Loucy (cell line): ENCODE measurements around the gene MCU.

Experiments used
- EZH2phosphoT487 ChIP-seq: fragments of 200-600 bp; IDR thresholded peaks from 2 replicates; pipeline ENCODE4 v1.6.1; 2018; ENCODE audit warnings: antibody characterized with exemption, mild to moderate bottlenecking, moderate library complexity, borderline replicate concordance
- TF ChIP-seq, protein P1 (sequence below): fragments of 200-600 bp; sonication (generic); conservative IDR thresholded peaks from 2 replicates; pipeline ENCODE4 v1.5.1; 2014; ENCODE audit warnings: mild to moderate bottlenecking, antibody characterized with exemption, low read length

DNA sequence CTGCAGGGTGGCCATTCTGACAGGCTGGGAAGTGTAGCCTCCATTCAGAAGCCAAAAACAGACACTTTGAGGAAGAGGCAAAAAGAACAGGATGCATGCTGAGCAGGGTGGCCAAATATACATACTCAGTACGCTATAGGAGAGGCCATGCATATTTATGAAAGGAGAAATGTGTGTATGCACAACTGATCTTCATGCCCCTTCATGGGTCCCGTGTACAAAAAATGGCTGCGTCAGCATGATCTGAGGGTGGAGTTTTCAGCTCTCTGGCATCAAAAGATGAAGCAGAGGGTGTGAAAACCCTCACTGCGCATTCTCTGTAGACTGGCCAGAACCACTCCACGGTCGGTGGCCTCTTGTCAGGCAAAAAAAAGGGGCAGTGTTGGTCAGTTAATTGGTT is 166.1 kb downstream of the MCU start:
- no peak for TF ChIP-seq EZH2phosphoT487
- TF ChIP-seq, protein P1, sequence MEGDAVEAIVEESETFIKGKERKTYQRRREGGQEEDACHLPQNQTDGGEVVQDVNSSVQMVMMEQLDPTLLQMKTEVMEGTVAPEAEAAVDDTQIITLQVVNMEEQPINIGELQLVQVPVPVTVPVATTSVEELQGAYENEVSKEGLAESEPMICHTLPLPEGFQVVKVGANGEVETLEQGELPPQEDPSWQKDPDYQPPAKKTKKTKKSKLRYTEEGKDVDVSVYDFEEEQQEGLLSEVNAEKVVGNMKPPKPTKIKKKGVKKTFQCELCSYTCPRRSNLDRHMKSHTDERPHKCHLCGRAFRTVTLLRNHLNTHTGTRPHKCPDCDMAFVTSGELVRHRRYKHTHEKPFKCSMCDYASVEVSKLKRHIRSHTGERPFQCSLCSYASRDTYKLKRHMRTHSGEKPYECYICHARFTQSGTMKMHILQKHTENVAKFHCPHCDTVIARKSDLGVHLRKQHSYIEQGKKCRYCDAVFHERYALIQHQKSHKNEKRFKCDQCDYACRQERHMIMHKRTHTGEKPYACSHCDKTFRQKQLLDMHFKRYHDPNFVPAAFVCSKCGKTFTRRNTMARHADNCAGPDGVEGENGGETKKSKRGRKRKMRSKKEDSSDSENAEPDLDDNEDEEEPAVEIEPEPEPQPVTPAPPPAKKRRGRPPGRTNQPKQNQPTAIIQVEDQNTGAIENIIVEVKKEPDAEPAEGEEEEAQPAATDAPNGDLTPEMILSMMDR = no peak
